Ishikawa (cell line): ENCODE results near the gene NR6A1.

Source experiments
- CEBPB ChIP-seq: IDR thresholded peaks from 2 replicates; pipeline ENCODE4 v1.6.1; 2012
- CREB1 ChIP-seq: IDR thresholded peaks from 2 replicates; pipeline ENCODE4 v1.6.1; 2012; ENCODE audit warnings: low read depth
- EGR1 ChIP-seq: IDR thresholded peaks from 2 replicates; pipeline ENCODE4 v1.6.1; 2012
- EP300 ChIP-seq: IDR thresholded peaks from 2 replicates; pipeline ENCODE4 v1.6.1; 2012; ENCODE audit warnings: borderline replicate concordance
- FOXM1 ChIP-seq: IDR thresholded peaks from 2 replicates; pipeline ENCODE4 v1.6.1; 2012; ENCODE audit warnings: low read depth, borderline replicate concordance
- NFIC ChIP-seq: IDR thresholded peaks from 2 replicates; pipeline ENCODE4 v1.6.1; 2012
- RAD21 ChIP-seq: IDR thresholded peaks from 2 replicates; pipeline ENCODE4 v1.6.1; 2012; ENCODE audit warnings: low read depth
- TAF1 ChIP-seq: IDR thresholded peaks from 2 replicates; pipeline ENCODE4 v1.6.1; 2012; ENCODE audit warnings: low read depth, mild to moderate bottlenecking
- TCF12 ChIP-seq: IDR thresholded peaks from 2 replicates; pipeline ENCODE4 v1.6.1; 2012; ENCODE audit warnings: low read depth
- TEAD4 ChIP-seq: IDR thresholded peaks from 2 replicates; pipeline ENCODE4 v1.6.1; 2012
- USF1 ChIP-seq: IDR thresholded peaks from 2 replicates; pipeline ENCODE4 v1.6.1; 2012
- YY1 ChIP-seq: IDR thresholded peaks from 2 replicates; pipeline ENCODE4 v1.6.1; 2012; ENCODE audit warnings: low read depth
- ZBTB7A ChIP-seq: IDR thresholded peaks from 2 replicates; pipeline ENCODE4 v1.6.1; 2012; ENCODE audit warnings: low read depth
- TF ChIP-seq, protein P1 (sequence below): IDR thresholded peaks from 2 replicates; pipeline ENCODE4 v1.6.1; 2012
- TF ChIP-seq, protein P2 (sequence below): IDR thresholded peaks from 2 replicates; pipeline ENCODE4 v1.6.1; 2012; ENCODE audit warnings: low read depth, mild to moderate bottlenecking

The NR6A1 gene

GRCh38 chr9:124632077-124632621 lies 139.0 kb downstream of the NR6A1 start:
- TF ChIP-seq TAF1 (no peak), ZBTB7A (no peak), YY1 (no peak)

GRCh38 chr9:124631326-124631725 lies 139.8 kb downstream of the NR6A1 start:
- TF ChIP-seq EGR1, result no peak
- TF ChIP-seq EP300, result no peak
- TF ChIP-seq TAF1, result no peak
- no peak for TF ChIP-seq ZBTB7A
- TF ChIP-seq FOXM1, result no peak
- TF ChIP-seq, protein P1, sequence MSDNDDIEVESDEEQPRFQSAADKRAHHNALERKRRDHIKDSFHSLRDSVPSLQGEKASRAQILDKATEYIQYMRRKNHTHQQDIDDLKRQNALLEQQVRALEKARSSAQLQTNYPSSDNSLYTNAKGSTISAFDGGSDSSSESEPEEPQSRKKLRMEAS, result no peak
- no peak for TF ChIP-seq NFIC
- TF ChIP-seq TCF12, result no peak
- no peak for TF ChIP-seq YY1
- no peak for TF ChIP-seq CREB1
- no peak for TF ChIP-seq USF1
- TF ChIP-seq, protein P2, sequence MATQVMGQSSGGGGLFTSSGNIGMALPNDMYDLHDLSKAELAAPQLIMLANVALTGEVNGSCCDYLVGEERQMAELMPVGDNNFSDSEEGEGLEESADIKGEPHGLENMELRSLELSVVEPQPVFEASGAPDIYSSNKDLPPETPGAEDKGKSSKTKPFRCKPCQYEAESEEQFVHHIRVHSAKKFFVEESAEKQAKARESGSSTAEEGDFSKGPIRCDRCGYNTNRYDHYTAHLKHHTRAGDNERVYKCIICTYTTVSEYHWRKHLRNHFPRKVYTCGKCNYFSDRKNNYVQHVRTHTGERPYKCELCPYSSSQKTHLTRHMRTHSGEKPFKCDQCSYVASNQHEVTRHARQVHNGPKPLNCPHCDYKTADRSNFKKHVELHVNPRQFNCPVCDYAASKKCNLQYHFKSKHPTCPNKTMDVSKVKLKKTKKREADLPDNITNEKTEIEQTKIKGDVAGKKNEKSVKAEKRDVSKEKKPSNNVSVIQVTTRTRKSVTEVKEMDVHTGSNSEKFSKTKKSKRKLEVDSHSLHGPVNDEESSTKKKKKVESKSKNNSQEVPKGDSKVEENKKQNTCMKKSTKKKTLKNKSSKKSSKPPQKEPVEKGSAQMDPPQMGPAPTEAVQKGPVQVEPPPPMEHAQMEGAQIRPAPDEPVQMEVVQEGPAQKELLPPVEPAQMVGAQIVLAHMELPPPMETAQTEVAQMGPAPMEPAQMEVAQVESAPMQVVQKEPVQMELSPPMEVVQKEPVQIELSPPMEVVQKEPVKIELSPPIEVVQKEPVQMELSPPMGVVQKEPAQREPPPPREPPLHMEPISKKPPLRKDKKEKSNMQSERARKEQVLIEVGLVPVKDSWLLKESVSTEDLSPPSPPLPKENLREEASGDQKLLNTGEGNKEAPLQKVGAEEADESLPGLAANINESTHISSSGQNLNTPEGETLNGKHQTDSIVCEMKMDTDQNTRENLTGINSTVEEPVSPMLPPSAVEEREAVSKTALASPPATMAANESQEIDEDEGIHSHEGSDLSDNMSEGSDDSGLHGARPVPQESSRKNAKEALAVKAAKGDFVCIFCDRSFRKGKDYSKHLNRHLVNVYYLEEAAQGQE, result no peak
- TF ChIP-seq CEBPB, result no peak
- no peak for TF ChIP-seq TEAD4
- no peak for TF ChIP-seq RAD21

GRCh38 chr9:124629600-124629999 lies 141.5 kb downstream of the NR6A1 start:
- TF ChIP-seq, protein P2, result no peak
- TF ChIP-seq FOXM1 (no peak), RAD21 (no peak), TAF1 (no peak), ZBTB7A (no peak), EGR1 (no peak), TEAD4 (no peak), EP300 (no peak), CEBPB (no peak), TCF12 (no peak), YY1 (no peak), CREB1 (no peak)
- TF ChIP-seq, protein P1, result no peak

GRCh38 chr9:124628741-124629140 lies 142.4 kb downstream of the NR6A1 start:
- TF ChIP-seq YY1, result no peak
- TF ChIP-seq, protein P2, result no peak
- TF ChIP-seq CREB1, result no peak
- TF ChIP-seq RAD21, result no peak
- no peak for TF ChIP-seq FOXM1
- TF ChIP-seq, protein P1, result no peak
- no peak for TF ChIP-seq NFIC
- TF ChIP-seq ZBTB7A, result no peak
- TF ChIP-seq EGR1, result no peak
- TF ChIP-seq TCF12, result no peak
- no peak for TF ChIP-seq USF1
- TF ChIP-seq TEAD4, result no peak
- TF ChIP-seq CEBPB, result no peak
- no peak for TF ChIP-seq EP300
- TF ChIP-seq TAF1, result no peak
